Endodermal cell (in vitro differentiated cells): Measurements from ENCODE around the gene IL31RA. TPM values are rescaled to one million over a fixed set of nuclear protein-coding genes. Genes with fewer than 3 reads are reported as not detected.

Experiments used
- DNase-seq: peaks from one replicate; pipeline ENCODE4 v3.0.0-alpha.2; 2017
- H3K27ac ChIP-seq: 2 replicates; pipeline ENCODE4 v1.5.1; 2013; ENCODE audit warnings: mild to moderate bottlenecking, low read depth, low read length, moderate library complexity
- H3K27me3 ChIP-seq: 2 replicates; pipeline ENCODE4 v1.6.1; 2013; ENCODE audit warnings: mild to moderate bottlenecking, low read length, moderate library complexity; ENCODE audit not compliant: insufficient read depth, control insufficient read depth, poor library complexity, severe bottlenecking
- H3K36me3 ChIP-seq: 2 replicates; pipeline ENCODE4 v1.7.0; 2013; ENCODE audit warnings: mild to moderate bottlenecking, low read length, moderate library complexity; ENCODE audit not compliant: control insufficient read depth, insufficient read depth
- H3K4me1 ChIP-seq: one replicate; pipeline ENCODE4 v1.7.0; 2013; ENCODE audit warnings: low read length; ENCODE audit not compliant: control insufficient read depth, insufficient read depth
- H3K4me3 ChIP-seq: 2 replicates; pipeline ENCODE4 v1.5.1; 2013; ENCODE audit warnings: mild to moderate bottlenecking, low read length, moderate library complexity
- H3K9ac ChIP-seq: 2 replicates; pipeline ENCODE4 v1.6.1; 2013; ENCODE audit warnings: mild to moderate bottlenecking, low read length, moderate library complexity; ENCODE audit not compliant: poor library complexity, severe bottlenecking; ENCODE audit errors: extremely low read depth
- H3K9me3 ChIP-seq: 2 replicates; pipeline ENCODE4 v1.6.1; 2013; ENCODE audit warnings: mild to moderate bottlenecking, low read length, moderate library complexity; ENCODE audit not compliant: control insufficient read depth
- H3K27ac Mint-ChIP-seq: 2 replicates; pipeline ENCODE4 v1.8.0; 2020; ENCODE audit warnings: mixed read lengths
- H3K27me3 Mint-ChIP-seq: 2 replicates; pipeline ENCODE4 v1.8.0; 2021; ENCODE audit warnings: mild to moderate bottlenecking, mixed read lengths; ENCODE audit not compliant: insufficient read depth
- H3K36me3 Mint-ChIP-seq: 2 replicates; pipeline ENCODE4 v1.8.0; 2020; ENCODE audit warnings: low read depth, mixed read lengths
- H3K4me1 Mint-ChIP-seq: 2 replicates; pipeline ENCODE4 v1.8.0; 2020; ENCODE audit warnings: mixed read lengths
- H3K4me3 Mint-ChIP-seq: 2 replicates; pipeline ENCODE4 v1.8.0; 2020; ENCODE audit warnings: mild to moderate bottlenecking, moderate library complexity, mixed read lengths
- H3K9me3 Mint-ChIP-seq: 2 replicates; pipeline ENCODE4 v1.8.0; 2020; ENCODE audit warnings: mild to moderate bottlenecking, mixed read lengths
- WGBS, 2 experiments: methylation state at CpG; one replicate each; pipeline versions ENCODE4 v1.1.5 to v1.1.7; 2013; ENCODE audit warnings: missing lambda C conversion rate in 2 of 2, mixed read lengths in 1 of 2; ENCODE audit not compliant: insufficient coverage in 1 of 2, insufficient read length in 1 of 2; 5-methylcytosine and 5-hydroxymethylcytosine counted together
- total RNA-seq, 2 donors: library from RNA; stranded (reverse); fragmentation: NEBNext Ultra II Directional in 1 of 2; extraction: Animal tissue kit (Norgen Biotek cat#: 25700) in 1 of 2; gene quantifications; 2 replicates in 1 of 2; 3 replicates in 1 of 2; pipeline ENCODE4 v1.2.1, GENCODE V29; 2021
- TF ChIP-seq, protein P1 (sequence below): fragments of 200-600 bp; sonication (generic); conservative IDR thresholded peaks from 2 replicates; pipeline ENCODE4 v1.5.0; 2021; ENCODE audit warnings: antibody characterized with exemption, mild to moderate bottlenecking

Gene IL31RA
- total RNA-seq, 2 donors from 2014 or later, result not detected

DNA sequence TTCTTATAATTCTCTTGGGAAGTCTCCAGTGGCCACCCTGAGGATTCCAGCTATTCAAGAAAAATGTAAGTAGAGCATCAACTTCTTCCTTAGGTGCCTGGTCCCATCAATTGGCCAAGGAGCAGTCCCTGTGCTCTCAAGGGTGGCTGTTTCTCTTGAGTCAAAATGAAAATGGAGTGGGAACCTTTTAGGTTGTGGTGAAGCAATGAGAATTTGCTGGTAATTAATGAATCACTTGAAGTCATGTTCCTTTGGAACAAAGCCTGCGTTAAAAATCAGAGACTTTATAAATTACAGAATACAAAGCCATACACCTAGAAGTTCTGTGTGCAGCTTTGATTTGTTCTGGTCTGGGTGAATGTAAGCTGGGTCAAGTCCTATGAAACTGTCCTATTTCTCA, 48.9 kb downstream of the IL31RA start:
- H3K36me3 ChIP-seq, result no peaks in the 10 kb centered on the region
- DNase-seq, result no peak
- Mint-ChIP-seq H3K27me3 (peaks cover 2% of the 10 kb centered on the region), H3K4me1 (no peaks in the 10 kb centered on the region), H3K9me3 (no peaks in the 10 kb centered on the region), H3K36me3 (no peaks in the 10 kb centered on the region), H3K27ac (no peak overlapping the region), H3K4me3 (no peak overlapping the region)
- no peaks in the 10 kb centered on the region for H3K4me1 ChIP-seq
- no peak overlapping the region for H3K27ac ChIP-seq
- TF ChIP-seq, protein P1, sequence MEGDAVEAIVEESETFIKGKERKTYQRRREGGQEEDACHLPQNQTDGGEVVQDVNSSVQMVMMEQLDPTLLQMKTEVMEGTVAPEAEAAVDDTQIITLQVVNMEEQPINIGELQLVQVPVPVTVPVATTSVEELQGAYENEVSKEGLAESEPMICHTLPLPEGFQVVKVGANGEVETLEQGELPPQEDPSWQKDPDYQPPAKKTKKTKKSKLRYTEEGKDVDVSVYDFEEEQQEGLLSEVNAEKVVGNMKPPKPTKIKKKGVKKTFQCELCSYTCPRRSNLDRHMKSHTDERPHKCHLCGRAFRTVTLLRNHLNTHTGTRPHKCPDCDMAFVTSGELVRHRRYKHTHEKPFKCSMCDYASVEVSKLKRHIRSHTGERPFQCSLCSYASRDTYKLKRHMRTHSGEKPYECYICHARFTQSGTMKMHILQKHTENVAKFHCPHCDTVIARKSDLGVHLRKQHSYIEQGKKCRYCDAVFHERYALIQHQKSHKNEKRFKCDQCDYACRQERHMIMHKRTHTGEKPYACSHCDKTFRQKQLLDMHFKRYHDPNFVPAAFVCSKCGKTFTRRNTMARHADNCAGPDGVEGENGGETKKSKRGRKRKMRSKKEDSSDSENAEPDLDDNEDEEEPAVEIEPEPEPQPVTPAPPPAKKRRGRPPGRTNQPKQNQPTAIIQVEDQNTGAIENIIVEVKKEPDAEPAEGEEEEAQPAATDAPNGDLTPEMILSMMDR, result no peak
- WGBS, 2 experiments, result 100% methylated on average over 1 of the region's 1 CpG; no CpG with 5 or more reads in 1 of the 2 experiments
- H3K9me3 ChIP-seq, result no peaks in the 10 kb centered on the region
- no peaks in the 10 kb centered on the region for H3K27me3 ChIP-seq
- H3K4me3 ChIP-seq, result no peak overlapping the region
- H3K9ac ChIP-seq, result no peak overlapping the region

DNA sequence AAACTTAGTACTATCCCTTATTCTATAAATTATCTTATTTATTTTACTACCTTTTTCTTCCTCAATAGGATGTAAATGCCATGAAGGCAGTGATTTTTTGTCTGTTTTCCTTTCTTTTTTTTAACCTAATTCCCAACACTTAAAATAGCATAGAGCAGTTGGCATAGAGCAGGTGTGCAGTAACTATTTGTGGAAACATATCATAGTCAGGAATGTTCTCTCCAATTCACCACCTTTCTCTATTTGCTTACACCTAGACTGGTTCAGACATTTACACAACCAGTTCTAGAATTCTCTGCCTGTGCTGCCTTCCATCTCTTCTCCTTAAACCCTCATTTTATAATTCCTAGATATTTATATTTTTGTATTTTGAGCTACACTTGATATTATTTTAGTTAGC, 49.6 kb downstream of the IL31RA start:
- H3K27ac Mint-ChIP-seq, result no peak overlapping the region
- H3K36me3 Mint-ChIP-seq, result no peaks in the 10 kb centered on the region
- no peaks in the 10 kb centered on the region for H3K27me3 ChIP-seq
- H3K27ac ChIP-seq, result no peak overlapping the region
- no peaks in the 10 kb centered on the region for H3K36me3 ChIP-seq
- no peaks in the 10 kb centered on the region for H3K9me3 ChIP-seq
- TF ChIP-seq, protein P1, result no peak
- no peak overlapping the region for H3K4me3 ChIP-seq
- no peak for DNase-seq
- H3K4me1 ChIP-seq, result no peaks in the 10 kb centered on the region
- H3K9me3 Mint-ChIP-seq, result no peaks in the 10 kb centered on the region
- no peak overlapping the region for H3K4me3 Mint-ChIP-seq
- H3K27me3 Mint-ChIP-seq, result peaks cover 2% of the 10 kb centered on the region
- H3K9ac ChIP-seq, result no peak overlapping the region
- no peaks in the 10 kb centered on the region for H3K4me1 Mint-ChIP-seq

DNA sequence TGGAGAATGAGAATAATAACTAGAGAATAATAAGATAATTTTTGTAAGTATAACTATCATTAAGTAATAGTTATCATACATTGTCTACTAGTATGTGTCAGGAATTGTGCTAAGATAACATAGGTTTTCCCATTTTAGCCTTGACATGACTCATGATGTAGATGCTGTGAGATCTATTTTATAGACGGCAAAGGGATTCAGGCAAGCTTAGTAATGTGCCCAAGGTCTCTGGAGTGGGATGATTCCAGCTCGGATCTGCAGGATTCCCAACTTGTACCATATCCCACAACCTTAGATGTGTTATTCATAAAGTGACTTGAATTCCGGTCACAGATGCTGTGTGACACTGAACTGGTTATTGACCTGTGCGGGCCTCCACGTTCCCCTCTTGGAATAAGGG, 51.5 kb downstream of the IL31RA start:
- 91 to 93% methylated on average over 4 to 5 of the region's 5 CpGs for WGBS, 2 experiments
- Mint-ChIP-seq H3K4me1 (no peaks in the 10 kb centered on the region), H3K27me3 (no peaks in the 10 kb centered on the region), H3K36me3 (no peaks in the 10 kb centered on the region), H3K4me3 (no peak overlapping the region), H3K27ac (no peak overlapping the region), H3K9me3 (no peaks in the 10 kb centered on the region)
- H3K9ac ChIP-seq, result no peak overlapping the region
- no peaks in the 10 kb centered on the region for H3K27me3 ChIP-seq
- H3K9me3 ChIP-seq, result no peaks in the 10 kb centered on the region
- H3K4me1 ChIP-seq, result no peaks in the 10 kb centered on the region
- DNase-seq, result no peak
- H3K36me3 ChIP-seq, result no peaks in the 10 kb centered on the region
- H3K27ac ChIP-seq, result no peak overlapping the region
- no peak overlapping the region for H3K4me3 ChIP-seq
- TF ChIP-seq, protein P1, result no peak
